HCEC 1CT (cell line): ENCODE results near the gene STYK1.
"Not testable (repeated sequence)": the region's sequence is repeated elsewhere in the genome, so short reads cannot be mapped to it uniquely, and the experiment has no call there.

ENCODE experiments used
- DNase-seq: peaks from one replicate; pipeline ENCODE4 v3.0.0-alpha.2; 2017

The STYK1 gene

GRCh38 chr12:10618338-10618987, 55.4 kb downstream of the STYK1 start:
- peak; percentile 91 for DNase-seq

- DNase-seq = no peak
Observed at GRCh38 chr12:10617863-10618262, 56.0 kb downstream of the STYK1 start.

- DNase-seq = no peak
Observed at GRCh38 chr12:10615532-10615931, 58.3 kb downstream of the STYK1 start.

- no peak for DNase-seq
Observed at GRCh38 chr12:10614056-10614370, 59.8 kb downstream of the STYK1 start.

- DNase-seq = peak; percentile 91
Observed at GRCh38 chr12:10613349-10614055, 60.4 kb downstream of the STYK1 start, which contains the start of gene MAGOHB. Gene MAGOHB (minus strand): TSS chr12:10613609. CDS start chr12:10613532, 77 bp downstream.

- no peak for DNase-seq
Observed at GRCh38 chr12:10612984-10613348, 60.9 kb downstream of the STYK1 start.

- DNase-seq = no peak
Observed at GRCh38 chr12:10612110-10612509, 61.7 kb downstream of the STYK1 start.

GRCh38 chr12:10611258-10611657, 62.6 kb downstream of the STYK1 start:
- DNase-seq = not testable (repeated sequence)

- no peak for DNase-seq
Observed at GRCh38 chr12:10610188-10610587, 63.7 kb downstream of the STYK1 start.

GRCh38 chr12:10607885-10608458, 65.9 kb downstream of the STYK1 start:
- DNase-seq = peak; percentile 7

GRCh38 chr12:10601860-10602259, 72.0 kb downstream of the STYK1 start:
- DNase-seq = no peak

- no peak for DNase-seq
Observed at GRCh38 chr12:10600988-10601387, 72.9 kb downstream of the STYK1 start.

- DNase-seq = no peak
Observed at GRCh38 chr12:10595881-10596280, 78.0 kb downstream of the STYK1 start.

- no peak for DNase-seq
Observed at GRCh38 chr12:10590966-10591365, 82.9 kb downstream of the STYK1 start.

- peak; percentile 19 for DNase-seq
Observed at GRCh38 chr12:10584415-10584814, 89.4 kb downstream of the STYK1 start.

- no peak for DNase-seq
Observed at GRCh38 chr12:10582704-10583103, 91.1 kb downstream of the STYK1 start.

- not testable (repeated sequence) for DNase-seq
Observed at GRCh38 chr12:10582133-10582532, 91.7 kb downstream of the STYK1 start.

- DNase-seq = no peak
Observed at GRCh38 chr12:10574307-10574706, 99.5 kb downstream of the STYK1 start.

GRCh38 chr12:10572021-10572490, 101.8 kb downstream of the STYK1 start:
- DNase-seq = peak; percentile 91

- DNase-seq = no peak
Observed at GRCh38 chr12:10571141-10571540, 102.7 kb downstream of the STYK1 start.
